ENCODE data around the gene CEP83.
"Not testable (repeated sequence)": the region's sequence is repeated elsewhere in the genome, so short reads cannot be mapped to it uniquely, and the experiment has no call there.

CEP83 gene

DNA sequence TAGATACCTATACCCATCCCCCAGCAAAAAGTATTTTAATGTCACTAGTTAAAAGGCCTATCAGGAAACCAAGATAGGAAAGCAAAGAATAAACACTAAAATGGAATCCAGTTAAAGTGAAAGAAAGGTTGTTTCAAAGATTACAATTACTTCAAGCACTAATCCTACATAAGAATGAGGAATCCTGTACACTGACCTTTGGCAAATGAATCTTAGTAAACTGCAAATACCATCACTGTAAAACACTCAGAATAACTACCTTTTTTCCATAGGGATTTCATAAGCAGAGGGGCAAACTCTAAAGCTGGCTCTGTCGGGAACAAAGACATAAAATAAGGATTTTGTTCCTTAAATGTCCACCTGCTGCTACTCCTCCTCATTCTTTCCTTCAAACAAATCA is 25.9 kb downstream of the CEP83 start:
- no peak for DNase-seq

DNA sequence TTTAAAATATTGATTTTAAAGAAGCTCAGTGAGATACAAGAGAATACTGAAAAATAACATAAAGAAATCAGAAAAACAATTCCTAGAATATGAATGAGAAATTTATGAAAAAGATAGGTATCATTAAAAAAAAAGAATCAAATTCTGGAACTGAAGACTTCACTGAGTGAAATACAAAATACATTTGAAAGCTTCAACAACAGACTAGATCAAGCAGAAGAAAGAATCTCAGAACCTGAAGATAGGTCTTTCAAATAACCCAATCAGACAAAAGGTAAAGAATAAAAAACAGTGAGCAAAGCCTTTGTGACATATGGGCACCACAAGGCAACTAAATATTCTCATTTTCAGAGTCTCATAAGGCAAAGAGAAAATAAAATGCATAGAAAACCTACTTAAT is 29.4 kb downstream of the CEP83 start:
- no peak for DNase-seq

DNA sequence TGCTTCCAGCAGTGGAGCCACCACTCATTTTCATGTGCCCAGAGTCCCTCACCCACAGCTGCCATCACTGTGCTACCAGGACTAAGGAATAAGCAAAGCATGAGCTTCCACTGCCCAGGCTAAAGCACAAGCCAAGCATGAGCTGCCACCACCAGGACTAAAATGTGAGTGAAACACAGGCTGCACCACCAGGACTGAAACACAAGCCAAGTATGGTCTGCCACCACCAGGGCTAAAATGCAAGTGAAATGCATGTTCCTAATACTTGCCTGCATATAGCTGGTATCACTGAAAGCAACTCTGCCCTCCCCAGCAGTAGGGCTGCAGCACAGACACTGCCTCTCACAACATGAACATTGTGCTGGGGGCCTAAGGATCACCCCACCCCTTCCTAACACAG is 30.0 kb downstream of the CEP83 start:
- no peak for DNase-seq

DNA sequence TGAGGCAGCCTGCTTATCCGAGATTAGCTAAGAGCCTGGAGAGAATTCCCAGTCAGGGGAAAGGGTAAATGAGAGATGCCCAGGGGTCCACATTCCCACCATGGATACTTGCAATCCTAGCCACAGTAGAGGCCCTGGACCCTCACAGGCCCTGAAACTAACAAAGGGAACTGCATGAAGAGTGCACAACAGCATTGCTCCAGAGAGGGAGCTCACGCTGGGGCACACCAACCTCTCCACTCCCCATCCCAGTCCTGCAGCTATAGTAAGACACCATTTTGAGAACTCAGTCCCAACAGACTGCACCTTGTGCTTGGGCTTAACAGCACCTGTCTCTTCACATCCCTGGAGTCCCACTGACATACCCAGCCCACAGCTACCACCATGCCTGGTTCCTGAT is 30.5 kb downstream of the CEP83 start:
- DNase-seq, result no peak

DNA sequence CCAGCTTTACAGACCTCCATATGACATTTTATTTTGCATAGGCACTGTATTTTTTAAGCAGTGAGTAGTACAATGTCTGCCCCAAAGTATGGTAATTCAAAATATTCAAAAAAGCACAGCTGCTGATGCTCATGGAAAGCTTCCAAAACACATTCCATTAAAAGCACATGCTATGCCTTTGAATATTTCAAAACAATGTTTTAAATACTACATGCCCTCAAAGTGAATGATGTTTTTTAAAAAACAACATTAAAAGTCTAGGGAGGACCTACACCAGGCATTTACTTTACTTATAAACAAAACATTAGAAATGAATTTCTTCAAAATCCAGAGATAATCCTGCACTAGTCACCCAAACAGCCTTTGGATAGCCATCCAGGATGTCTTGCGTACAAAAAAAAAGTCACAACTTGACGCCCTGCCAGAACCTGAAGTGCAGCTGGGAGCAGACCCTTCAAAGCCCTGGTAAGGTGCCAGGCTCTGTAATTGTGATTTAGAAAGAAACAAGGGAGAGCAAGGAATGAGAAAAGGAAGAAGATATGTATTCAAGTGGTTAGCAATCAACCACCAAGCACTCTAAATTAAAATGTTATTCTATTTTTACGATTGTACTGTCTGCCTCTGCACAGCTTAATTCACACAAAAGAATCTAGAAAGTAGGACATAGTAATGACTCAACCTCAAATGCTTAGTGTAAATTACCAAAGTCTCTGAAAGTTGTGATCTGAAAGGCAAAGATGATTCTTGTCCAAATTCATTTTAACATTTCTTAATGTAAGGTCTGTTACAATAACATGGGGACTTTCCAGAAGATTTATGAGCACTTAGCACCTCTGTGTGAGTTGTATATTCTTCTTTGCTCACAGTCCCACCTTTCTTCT is 31.9 kb downstream of the CEP83 start:
- DNase-seq, result no peak

DNA sequence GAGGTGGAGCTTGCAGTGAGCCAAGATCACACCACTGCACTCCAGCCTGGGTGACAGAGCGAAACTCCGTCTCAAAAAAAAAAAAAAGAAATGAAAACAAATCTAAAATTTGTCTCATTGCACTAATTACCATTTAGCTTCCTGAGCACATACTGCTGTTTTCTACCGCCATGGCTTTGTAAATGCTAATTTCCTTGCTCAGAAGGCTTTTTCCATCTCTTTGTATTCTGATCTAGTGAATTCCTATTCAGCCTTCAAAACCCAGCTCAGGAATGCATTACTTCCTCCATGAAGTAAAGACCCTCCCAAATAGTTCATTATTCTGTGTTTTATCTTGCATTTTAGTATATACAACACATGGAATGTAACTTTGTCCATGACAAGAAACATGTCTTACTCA is 33.6 kb downstream of the CEP83 start:
- no peak for DNase-seq

DNA sequence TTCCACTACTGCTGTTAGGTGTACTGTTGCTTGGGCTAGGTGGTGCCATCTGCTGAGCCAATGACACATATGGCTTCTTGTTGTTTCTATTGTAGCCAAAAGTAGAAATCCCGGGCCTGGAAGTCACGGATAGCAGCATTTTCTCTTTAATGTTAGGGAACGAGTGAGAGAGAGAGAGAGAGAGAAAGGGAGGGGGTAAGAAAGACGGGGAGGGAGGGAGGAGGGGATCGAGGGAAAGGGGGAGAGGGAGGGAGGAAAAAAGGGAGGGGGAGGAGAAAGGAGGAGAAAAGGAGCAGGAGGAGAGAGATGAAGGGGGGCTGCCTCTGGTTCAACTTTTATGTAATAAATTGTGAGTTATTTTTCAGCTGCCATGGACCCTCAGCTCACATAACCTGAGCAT is 34.8 kb downstream of the CEP83 start:
- peak in 1 of 2 experiments; percentile 3 for DNase-seq

DNA sequence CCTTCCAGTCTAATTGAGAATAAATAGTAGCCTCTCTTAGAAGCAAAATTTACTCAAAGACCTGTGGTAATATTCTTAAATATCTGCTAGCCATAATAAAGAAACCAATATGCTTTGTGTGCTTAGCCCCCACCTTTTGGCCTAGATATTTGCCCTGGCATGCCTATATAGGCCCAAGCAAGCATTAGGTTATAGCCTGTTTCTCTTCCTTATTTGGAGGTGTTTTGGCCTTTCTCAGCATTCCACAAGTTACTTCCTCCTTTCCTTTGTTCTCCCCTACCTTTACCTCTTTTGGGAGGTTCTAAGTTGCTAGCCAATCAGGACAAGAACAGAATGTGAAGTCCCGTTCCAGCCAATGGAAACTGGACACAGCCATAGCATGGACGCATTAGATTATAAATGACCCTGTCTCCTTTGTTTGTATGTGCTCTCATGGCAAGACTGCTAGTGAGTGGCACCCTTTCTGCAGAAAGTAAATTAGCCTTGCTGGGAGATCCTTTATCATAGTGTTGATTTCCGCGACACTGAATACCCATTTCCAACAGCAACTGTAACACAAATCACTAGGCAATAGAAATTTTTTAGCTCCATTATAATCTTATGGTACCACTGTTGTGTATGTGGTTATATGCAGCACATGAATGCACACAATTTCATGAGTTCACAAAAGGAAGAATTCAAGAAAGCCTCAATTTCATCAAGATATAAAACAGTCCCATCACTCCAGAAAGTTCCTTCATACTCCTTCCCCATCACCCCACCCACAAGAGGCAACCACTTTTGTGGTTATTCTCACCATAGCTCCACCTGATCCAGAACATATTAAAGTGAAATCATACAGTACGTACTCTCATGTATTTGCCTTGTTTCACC is 37.6 kb downstream of the CEP83 start:
- no peak for DNase-seq

DNA sequence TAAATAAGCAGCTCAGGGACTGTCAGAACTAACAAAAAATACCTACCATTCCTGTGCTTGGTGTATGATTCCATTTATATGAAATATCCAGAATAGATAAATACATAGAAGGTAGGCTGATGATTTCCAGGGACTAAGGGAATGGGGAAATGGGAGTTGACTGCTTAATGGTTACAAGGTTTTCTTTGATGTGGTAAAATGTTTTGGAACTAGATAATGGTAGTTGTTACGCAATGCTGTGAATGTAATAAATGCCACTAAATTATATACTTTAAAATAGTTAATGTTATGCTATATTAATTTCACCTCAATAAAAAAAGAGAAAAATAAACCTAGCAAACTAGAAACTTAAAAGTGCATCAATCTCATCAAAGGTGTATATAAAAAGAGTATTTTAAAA is 41.1 kb downstream of the CEP83 start:
- DNase-seq, result no peak

DNA sequence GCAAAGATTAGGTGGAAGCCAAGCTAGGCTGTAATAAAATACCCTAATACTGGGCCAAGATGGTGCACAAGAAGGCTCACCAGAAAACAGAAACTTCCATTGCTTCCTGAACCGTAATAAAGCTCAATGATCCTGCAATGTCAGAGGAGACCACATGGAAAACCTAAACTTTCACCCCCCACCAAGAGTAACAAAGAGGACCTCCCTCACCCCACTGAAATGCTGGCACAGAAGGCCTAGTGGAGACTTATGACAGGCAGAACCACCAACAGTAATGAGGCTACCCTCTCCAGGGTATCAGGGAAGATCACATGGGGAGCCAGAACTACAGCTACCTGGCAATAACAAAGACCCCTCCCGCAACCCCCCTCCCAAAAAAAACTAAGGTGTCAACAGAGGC is 43.1 kb downstream of the CEP83 start:
- DNase-seq, result no peak

DNA sequence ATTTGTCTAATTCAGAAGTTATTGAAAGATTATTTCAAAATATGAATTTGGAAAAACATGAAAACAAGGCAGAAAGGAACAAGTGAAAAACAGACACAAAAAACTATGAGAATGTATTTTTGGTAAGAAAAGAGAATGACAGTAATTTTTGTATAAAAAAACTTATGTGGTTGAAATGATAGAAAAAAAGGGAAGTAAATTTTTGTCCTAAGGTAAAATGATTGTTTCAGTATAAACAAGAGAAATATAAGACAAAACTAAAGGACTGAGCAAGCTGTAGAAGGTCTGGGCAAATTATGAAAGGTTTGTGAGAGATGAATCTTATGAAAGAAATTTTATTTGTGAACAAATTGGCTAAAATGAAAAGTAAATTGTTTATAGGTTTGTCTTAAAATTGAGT is 44.6 kb downstream of the CEP83 start:
- no peak for DNase-seq

DNA sequence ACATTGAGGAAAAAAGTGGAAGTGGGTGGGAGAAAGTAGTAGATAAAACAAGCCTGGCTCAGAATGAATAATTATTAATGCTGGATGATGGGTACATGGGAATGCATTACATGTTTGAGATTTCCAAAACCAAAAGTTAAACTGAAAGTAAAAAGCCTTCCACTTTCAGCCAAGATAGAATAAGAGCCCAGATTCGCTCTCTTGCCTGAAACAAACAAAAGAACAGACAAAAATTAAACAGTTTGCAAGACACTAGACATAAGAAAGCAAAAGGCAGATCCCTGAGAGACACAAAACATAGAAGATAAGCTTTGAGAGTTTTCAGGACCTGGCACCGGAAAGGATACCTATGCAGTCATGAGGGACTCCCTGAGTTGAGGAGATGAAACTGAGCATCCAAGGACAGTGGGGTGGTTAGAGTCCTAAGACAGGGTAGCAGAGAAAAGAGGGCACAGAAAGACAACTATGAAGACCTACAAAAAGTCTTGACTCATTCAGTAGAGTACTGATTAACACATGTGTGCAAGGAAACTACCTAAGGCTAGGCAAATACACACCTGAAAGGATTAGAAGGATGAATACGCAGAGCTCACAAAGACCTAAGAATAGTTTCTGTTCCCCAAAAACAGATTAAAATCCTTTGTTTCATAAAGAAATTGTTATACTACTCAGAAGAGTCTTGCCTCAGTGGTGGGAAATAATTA is 54.1 kb downstream of the CEP83 start:
- DNase-seq, result no peak

DNA sequence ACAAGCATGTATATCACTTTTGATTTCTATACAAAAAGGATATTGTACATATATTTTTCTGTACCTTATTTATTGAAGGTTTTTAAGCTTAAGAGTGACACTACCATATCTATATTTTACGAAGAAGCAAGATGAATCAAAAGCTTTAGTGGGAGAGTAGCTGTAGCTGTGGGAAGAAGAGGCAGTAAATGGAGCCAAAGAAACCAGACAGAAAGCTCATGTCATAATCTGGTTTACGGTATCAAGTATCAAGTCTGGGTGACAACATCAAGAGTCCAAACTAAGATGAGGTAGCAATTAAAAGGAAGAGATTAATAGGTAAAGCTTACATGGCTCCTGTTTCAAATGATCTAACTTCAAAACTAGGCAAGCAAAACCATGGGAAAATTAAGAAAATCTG is 54.8 kb downstream of the CEP83 start:
- DNase-seq, result peak in 1 of 2 experiments; percentile 43

DNA sequence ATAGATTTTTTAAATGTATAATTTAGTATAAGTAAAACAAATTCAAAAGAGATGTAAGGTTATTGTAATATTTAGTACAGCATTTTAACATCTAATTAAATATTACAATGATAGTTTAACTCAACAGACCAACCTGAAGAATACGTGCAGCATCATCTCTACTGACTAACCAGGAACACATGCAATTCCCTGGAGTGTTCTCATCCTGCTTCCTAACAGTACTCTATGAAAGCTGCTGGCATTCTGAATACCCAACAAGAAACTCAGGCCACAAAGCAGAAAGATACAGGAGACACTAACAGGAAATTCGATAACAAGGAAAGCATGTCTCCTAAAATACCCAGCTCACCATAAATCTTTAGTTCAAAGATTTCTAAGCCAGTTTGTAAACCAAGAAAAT is 58.3 kb downstream of the CEP83 start:
- DNase-seq, result no peak

DNA sequence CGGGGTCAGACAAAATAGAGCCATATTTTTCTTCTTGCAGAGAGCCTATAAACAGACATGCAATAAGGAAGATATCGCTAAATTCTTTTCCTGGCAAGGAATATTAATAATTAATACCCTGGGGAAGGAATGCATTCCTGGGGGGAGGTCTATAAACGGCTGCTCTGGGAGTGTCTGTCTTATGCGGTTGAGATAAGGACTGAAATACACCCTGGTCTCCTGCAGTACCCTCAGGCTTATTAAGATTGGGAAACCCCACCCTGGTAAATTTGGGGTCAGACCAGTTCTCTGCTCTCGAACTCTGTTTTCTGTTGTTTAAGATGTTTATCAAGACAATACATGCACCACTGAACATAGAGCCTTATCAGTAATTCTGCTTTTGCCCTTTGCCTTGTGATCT is 61.0 kb downstream of the CEP83 start:
- not testable (repeated sequence) for DNase-seq

DNA sequence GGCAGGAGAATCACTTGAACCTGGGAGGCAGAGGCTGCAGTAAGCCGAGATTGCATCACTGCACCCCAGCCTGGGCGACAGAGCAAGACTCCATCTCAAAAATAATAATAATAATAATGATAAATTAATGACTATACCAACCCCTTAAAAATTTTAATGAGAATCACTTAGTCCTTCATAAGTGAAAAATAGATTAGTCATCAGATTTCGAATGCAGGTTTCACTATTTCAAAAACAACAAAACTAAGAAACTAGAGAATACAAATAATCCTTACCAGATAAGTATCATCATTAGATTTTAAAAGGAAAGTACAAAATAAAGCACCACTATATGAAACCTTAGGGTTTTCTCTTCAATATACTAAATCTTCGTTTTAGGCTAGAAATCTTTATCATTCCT is 62.3 kb downstream of the CEP83 start:
- no peak for DNase-seq

DNA sequence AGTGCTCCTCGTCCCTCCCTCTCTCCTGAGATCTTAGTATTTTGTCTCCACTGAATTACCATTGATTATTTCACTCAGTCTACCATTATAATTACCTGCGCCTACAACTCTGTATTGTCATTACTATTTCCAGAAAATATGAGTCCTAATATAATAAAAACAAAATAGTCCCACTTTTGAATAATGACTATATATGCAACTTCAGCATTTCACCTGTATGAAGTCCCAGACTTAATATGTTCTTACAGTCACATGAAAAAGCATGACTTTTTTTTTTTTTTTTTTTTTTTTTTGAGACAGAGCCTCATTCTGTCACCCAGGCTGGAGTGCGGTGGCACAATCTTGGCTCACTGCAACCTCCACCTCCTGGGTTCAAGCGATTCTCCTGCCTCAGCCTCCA is 63.7 kb downstream of the CEP83 start:
- DNase-seq, result not testable (repeated sequence)

DNA sequence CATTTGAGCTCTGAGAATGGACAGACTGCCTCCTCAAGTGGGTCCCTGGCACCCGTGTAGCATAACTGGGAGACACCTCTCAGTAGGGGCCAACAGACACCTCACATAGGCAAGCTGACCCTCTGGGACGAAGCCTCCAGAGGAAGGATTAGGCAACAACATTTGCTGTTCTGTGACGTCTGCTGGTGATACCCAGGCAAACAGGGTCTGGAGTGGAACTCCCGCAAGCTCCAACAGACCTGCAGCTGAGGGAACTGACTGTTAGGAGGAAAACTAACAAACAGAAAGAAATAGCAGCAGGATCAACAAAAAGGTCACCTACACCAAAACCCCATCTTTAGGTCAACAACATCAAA is 69.6 kb downstream of the CEP83 start:
- no peak for DNase-seq

DNA sequence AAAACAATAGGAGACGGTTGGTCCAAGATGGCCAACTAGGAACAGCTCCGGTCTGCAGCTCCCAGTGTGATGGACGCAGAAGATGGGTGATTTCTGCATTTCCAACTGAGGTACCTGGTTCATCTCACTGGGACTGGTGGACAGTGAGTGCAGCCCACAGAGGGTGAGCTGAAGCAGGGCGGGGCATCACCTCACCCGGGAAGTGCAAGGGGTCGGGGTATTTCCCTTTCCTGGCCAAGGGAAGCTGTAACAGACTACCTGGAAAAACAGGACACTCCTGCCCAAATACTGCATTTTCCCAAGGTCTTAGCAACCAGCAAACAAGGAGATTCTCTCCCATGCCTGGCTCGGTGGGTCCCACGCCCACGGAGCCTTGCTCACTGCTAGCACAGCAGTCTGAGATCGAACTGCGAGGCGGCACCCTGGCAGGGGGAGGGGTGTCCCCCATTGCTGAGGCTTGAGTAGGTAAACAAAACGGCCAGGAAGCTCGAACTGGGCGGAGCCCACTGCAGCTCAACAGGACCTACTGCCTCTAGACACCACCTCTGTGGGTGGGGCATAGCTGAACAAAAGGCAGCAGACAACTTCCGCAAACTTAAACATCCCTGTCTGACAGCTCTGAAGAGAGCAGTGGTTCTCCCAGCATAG is 70.1 kb downstream of the CEP83 start:
- not testable (repeated sequence) for DNase-seq

DNA sequence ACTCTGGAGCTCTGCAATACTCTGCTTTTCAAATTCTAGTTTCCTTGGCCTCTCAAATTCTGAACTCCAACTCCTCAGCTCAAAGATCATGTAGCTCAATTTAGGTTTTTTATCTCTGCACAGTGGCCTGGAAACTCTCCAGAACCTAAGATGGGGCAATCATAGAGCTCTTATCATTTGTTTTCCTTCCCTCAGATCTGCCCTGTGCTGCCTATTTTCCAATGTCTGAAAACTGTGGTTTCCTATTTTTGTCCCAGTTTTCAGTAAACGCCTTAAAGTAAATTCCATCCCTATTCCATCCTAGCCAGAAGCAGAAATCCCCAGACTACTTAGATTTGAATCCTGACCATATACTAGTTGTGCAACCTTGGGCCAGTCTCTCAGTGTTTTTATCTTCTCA is 73.2 kb downstream of the CEP83 start:
- DNase-seq, result no peak

DNA sequence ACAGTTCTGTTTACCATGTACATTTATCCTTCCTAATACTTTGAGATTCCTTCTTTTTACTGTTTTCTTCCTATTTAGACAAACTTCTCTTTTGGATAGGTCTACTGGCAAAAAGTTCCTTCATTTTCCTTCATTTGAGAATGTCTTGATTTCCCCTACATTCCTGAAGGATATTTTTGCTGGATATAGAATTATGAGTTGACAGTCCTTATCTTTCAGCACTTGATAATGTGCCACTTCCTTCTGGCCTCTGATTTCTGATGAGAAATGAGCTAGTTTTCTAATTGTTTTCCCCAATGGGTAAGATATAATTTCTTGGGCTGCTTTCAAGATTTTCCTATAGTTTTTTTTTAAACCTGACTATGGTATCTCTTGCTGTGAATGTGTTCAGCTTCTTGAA is 75.6 kb downstream of the CEP83 start:
- DNase-seq, result no peak

DNA sequence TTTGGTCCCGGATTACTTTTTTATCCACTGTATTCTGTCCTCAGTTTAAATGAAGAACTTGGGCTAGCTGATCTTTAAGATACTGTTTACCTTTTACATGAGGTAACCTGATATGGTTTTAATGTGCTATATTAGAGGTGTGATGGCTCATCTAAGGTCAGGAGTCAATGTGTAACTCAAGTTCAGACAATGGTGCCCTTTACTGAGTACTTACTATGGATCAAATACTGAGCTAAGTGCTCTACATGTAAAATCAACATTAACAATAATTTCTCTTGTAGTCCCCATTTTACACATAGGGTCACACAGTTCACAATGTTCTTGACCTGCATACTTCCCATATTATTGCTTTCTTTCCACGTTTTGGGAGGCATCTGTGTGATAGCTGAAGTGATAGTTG is 79.2 kb downstream of the CEP83 start:
- DNase-seq, result no peak

DNA sequence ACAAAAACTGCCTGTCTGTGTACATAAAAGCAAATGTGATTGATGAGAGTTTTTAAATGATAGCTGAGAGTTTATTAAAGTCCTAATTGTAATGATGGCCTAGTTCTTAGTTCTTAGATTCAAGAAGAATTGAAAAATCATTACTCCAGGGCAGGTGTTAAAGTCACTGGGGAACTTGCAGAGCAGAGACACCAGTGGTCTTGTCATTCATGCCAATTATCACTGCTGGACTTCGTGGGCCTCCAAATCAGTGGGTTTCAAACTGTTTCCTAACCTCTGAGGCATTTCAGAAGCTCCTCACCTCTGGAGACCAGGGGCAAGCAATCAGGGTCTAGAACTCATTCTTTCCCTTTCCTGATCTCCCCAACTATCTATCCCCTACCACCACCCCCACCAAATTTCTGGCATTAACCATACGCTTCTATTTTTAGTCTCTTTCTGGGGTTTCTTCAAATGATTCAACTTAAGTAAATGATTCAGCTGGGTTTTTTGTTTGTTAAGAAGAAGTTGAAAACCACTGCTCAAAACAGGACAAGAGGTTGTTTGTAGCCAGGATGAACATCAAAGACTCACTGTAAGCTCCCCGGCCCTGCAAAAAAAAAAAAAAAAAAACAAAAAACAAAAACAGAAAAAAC is 80.1 kb downstream of the CEP83 start:
- DNase-seq, result no peak
